ENCODE measurements around the gene HDAC4. TPM values are rescaled to one million over a fixed set of nuclear protein-coding genes. Genes with fewer than 3 reads are reported as not detected.

The HDAC4 gene
- polyA plus RNA-seq, 2 of the 4 experiments (the other 2 are of a cell fraction): 8.6 to 10.4 TPM

DNA sequence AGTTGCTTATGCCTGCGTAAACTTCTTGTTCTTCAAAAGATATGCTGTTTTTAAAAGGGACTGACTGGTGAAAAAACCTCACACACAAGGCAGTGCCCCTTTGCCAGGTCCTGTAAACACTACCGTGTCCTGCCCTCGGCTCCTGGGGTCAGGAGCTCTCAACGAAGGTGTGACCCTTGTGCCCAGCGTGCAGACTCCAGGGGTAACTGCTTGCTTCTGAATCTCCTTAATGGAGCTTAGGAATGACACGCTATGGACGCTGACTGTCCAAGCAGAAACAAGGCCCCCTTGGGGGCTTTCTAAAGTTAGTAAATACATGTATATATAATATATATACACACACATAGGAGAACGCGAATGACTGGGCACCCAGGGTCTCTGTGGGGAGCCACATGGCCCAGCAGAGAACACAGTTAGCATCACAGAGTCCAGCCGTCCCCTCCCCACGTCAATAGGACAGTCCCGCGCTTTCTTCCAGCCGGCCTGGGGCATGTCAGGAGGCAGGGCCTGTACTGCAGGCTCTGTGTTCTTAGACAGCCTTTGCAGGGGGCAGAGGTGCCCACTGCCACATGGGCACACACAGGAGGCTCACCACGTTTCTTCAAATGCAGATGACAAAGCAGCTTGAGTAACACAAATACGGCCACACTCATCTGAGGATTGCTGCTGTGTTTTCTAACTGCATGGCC is 96.1 kb downstream of the HDAC4 start:
- Histone ChIP-seq H3K4me1 (peaks cover 2% of the 10 kb centered on the region), H3K27ac (no peak overlapping the region), H3K4me2 (no peak overlapping the region), H3K9me3 (no peaks in the 10 kb centered on the region), H3K4me3 (no peak overlapping the region)
- ATAC-seq (no peak), DNase-seq (ENCODE audit: low read depth in 1 of 2, low spot score in 1 of 2) (no peak), FAIRE-seq (no peak)
- CTCF ChIA-PET: interaction anchor here (1.6 to 2.1 kb wide), 2 partner anchors 9 to 10 kb away, joined by 5 read pairs; no protein-coding TSS in a partner anchor
- TF ChIP-seq, protein P1, sequence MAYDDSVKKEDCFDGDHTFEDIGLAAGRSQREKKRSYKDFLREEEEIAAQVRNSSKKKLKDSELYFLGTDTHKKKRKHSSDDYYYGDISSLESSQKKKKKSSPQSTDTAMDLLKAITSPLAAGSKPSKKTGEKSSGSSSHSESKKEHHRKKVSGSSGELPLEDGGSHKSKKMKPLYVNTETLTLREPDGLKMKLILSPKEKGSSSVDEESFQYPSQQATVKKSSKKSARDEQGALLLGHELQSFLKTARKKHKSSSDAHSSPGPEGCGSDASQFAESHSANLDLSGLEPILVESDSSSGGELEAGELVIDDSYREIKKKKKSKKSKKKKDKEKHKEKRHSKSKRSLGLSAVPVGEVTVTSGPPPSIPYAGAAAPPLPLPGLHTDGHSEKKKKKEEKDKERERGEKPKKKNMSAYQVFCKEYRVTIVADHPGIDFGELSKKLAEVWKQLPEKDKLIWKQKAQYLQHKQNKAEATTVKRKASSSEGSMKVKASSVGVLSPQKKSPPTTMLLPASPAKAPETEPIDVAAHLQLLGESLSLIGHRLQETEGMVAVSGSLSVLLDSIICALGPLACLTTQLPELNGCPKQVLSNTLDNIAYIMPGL (CRISPR knock-in tag; IDR thresholded peaks at IDR 0.05; ENCODE audit: borderline replicate concordance): no peak
- TF ChIP-seq ESRRA (IDR thresholded peaks at IDR 0.05; ENCODE audit: borderline replicate concordance, low read length) (no peak), TFCP2L1 (CRISPR knock-in tag; IDR thresholded peaks at IDR 0.05) (no peak), CBX8 (IDR thresholded peaks at IDR 0.05) (no peak), CEBPB (IDR thresholded peaks at IDR 0.05) (no peak), KDM1A (IDR thresholded peaks at IDR 0.05; ENCODE audit: low read depth) (no peak), RAD21 (conservative IDR thresholded peaks at IDR 0.05 in 1 of 2, IDR thresholded peaks at IDR 0.05 in 1 of 2) (no peak), FOSB (CRISPR knock-in tag; IDR thresholded peaks at IDR 0.05) (no peak), CBX2 (IDR thresholded peaks at IDR 0.05; ENCODE audit: borderline replicate concordance, low read depth) (no peak)
- TF ChIP-seq, protein P2, sequence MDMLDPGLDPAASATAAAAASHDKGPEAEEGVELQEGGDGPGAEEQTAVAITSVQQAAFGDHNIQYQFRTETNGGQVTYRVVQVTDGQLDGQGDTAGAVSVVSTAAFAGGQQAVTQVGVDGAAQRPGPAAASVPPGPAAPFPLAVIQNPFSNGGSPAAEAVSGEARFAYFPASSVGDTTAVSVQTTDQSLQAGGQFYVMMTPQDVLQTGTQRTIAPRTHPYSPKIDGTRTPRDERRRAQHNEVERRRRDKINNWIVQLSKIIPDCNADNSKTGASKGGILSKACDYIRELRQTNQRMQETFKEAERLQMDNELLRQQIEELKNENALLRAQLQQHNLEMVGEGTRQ (IDR thresholded peaks at IDR 0.05): no peak
- TF ChIP-seq, protein P3, sequence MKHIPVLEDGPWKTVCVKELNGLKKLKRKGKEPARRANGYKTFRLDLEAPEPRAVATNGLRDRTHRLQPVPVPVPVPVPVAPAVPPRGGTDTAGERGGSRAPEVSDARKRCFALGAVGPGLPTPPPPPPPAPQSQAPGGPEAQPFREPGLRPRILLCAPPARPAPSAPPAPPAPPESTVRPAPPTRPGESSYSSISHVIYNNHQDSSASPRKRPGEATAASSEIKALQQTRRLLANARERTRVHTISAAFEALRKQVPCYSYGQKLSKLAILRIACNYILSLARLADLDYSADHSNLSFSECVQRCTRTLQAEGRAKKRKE (CRISPR knock-in tag; IDR thresholded peaks at IDR 0.05; ENCODE audit: low read depth): no peak
- 92% methylated on average over 15 of the region's 16 CpGs for WGBS (ENCODE audit: missing lambda C conversion rate)
- POLR2A ChIA-PET: no interaction called here

DNA sequence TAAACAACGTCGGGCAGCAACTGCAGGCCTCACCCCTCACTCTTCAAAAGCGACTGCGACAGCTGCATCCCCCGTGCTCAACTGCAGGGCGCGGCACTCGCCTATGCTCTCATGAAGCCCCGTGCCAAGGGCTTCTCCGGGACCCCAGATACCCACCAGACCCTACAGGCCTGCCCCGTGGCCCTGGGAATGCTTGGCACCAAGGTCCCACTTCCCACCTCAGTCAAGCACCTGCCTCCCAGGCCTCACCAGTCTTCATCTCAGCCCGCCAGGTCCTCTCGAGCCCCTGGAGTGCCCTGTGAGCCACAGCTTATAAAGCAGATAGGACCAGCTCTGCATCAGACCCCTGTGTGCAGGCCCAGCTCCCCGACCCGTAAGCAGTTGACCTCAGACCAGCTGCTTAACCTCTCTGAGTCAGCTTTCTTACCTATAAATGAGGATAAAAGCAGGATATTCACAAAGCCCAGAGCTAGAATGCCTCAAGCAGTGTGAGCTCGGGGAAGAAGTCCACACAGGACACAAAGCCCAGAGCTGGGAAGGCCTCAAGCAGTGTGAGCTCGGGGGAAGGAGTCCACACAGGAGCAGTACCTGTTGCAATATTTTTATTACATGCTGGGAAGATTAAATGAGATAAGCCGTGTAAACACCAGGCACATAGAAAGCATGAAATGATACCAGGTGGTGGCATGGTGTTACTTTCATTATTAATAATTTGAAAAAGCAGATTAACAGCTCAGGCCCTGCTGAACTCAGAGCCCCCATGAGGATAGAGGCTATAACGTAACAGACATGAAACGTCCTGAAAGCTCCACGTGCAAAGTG is 96.9 kb downstream of the HDAC4 start:
- POLR2A ChIA-PET: no interaction called here

DNA sequence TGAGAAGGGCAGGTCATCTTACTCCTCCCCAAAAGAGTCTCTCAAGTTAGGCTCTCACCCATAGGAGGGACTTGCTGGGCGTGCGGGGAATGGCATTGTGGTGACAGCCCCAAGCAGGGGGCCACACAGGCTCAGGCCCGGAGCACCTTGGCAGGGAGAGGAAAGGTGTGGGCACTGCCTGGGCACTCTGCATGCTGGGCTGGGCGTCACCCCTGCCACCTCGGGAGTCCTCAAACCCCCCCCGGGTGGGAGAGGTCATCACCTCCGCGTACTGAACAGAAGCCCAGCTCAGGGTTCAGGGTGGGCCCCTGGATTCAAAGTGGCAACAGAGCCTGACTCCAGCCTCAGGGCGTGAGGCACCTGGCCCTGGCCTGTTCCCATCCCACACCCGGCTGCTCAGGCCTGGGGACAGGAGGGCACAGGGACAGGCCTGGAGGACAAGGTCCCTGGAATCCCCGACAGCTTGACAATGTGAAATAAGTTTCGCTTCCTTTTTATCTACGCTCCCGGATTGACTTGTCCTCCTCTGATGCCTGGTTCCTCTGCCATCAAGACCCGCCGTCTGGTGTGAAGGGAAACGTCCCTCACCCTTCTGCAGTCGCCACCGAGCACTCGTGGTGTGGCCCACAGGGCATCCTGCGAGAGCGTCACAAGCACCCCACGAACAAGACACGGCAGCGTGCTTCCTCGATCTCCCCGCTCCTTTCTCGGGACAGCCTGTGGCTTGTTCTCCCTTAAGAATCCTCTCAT is 97.8 kb downstream of the HDAC4 start:
- CTCF ChIA-PET: interaction anchor here (1.4 kb wide), 1 partner anchor 10 kb away, joined by 4 read pairs; no protein-coding TSS in a partner anchor
- WGBS (ENCODE audit: missing lambda C conversion rate): 93% methylated on average over 25 of the region's 28 CpGs
- TF ChIP-seq, protein P4, sequence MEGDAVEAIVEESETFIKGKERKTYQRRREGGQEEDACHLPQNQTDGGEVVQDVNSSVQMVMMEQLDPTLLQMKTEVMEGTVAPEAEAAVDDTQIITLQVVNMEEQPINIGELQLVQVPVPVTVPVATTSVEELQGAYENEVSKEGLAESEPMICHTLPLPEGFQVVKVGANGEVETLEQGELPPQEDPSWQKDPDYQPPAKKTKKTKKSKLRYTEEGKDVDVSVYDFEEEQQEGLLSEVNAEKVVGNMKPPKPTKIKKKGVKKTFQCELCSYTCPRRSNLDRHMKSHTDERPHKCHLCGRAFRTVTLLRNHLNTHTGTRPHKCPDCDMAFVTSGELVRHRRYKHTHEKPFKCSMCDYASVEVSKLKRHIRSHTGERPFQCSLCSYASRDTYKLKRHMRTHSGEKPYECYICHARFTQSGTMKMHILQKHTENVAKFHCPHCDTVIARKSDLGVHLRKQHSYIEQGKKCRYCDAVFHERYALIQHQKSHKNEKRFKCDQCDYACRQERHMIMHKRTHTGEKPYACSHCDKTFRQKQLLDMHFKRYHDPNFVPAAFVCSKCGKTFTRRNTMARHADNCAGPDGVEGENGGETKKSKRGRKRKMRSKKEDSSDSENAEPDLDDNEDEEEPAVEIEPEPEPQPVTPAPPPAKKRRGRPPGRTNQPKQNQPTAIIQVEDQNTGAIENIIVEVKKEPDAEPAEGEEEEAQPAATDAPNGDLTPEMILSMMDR (IDR thresholded peaks at IDR 0.05): no peak
- no peak for TF ChIP-seq ZC3H11A (IDR thresholded peaks at IDR 0.05)
- no peak for TF ChIP-seq HEYL (CRISPR knock-in tag; IDR thresholded peaks at IDR 0.05)
- TF ChIP-seq SREBF2 (IDR thresholded peaks at IDR 0.05): no peak
- TF ChIP-seq RARB (CRISPR knock-in tag; IDR thresholded peaks at IDR 0.05): no peak
- TF ChIP-seq, protein P2 (IDR thresholded peaks at IDR 0.05): no peak
- TF ChIP-seq HOXA7 (CRISPR knock-in tag; IDR thresholded peaks at IDR 0.05): no peak
- no peak for TF ChIP-seq SMC3 (IDR thresholded peaks at IDR 0.05)
- no peak for TF ChIP-seq FOSB (CRISPR knock-in tag; IDR thresholded peaks at IDR 0.05)
- TF ChIP-seq MAZ (IDR thresholded peaks at IDR 0.05; ENCODE audit: borderline replicate concordance, low read depth, low read length): no peak
- no peak for TF ChIP-seq HDAC2 (IDR thresholded peaks at IDR 0.05)
- no peak for TF ChIP-seq NFE2L2 (conservative IDR thresholded peaks at IDR 0.05; ENCODE audit: low read length)
- no peak for TF ChIP-seq GATA3 (IDR thresholded peaks at IDR 0.05; ENCODE audit: borderline replicate concordance)

More for the DNA sequence above, 96.9 kb downstream of the HDAC4 start:
- DNase-seq (ENCODE audit: low read depth in 1 of 2, low spot score in 1 of 2) (no peak), ATAC-seq (no peak), FAIRE-seq (no peak)
- peak overlapping the region in 1 of 2 experiments; percentile 61; a peak in 2 of 6 replicates for H3K27ac ChIP-seq
- H3K4me1 ChIP-seq: peaks cover 8% of the 10 kb centered on the region
- no peak overlapping the region for H3K4me3 ChIP-seq
- 92% methylated on average over 21 of the region's 21 CpGs for WGBS (ENCODE audit: missing lambda C conversion rate)
- no peak overlapping the region for H3K4me2 ChIP-seq
- TF ChIP-seq ZNF302 (CRISPR knock-in tag; IDR thresholded peaks at IDR 0.05) (no peak), CHD4 (IDR thresholded peaks at IDR 0.05; ENCODE audit: borderline replicate concordance) (no peak), ESRRA (IDR thresholded peaks at IDR 0.05; ENCODE audit: borderline replicate concordance, low read length) (no peak)
- TF ChIP-seq, protein P5, sequence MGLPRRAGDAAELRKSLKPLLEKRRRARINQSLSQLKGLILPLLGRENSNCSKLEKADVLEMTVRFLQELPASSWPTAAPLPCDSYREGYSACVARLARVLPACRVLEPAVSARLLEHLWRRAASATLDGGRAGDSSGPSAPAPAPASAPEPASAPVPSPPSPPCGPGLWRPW (IDR thresholded peaks at IDR 0.05): no peak
- CTCF ChIA-PET: interaction anchor here (2.1 kb wide), 1 partner anchor 10 kb away, joined by 5 read pairs; no protein-coding TSS in a partner anchor
- no peaks in the 10 kb centered on the region for H3K9me3 ChIP-seq

More for the DNA sequence above, 97.8 kb downstream of the HDAC4 start:
- no peak; a peak in 1 of 6 replicates for ATAC-seq
- Histone ChIP-seq H3K4me2 (no peak overlapping the region), H3K4me1 (peaks cover 8% of the 10 kb centered on the region), H3K27ac (0 out of 6 replicates have a peak overlapping the region, but pooled peaks of 1 of the 2 experiments have one; percentile 31), H3K9me3 (no peaks in the 10 kb centered on the region), H3K4me3 (no peak overlapping the region)
- POLR2A ChIA-PET: no interaction called here
- no peak for FAIRE-seq
- no peak for DNase-seq (ENCODE audit: low read depth in 1 of 2, low spot score in 1 of 2)

Data from A549 (cell line).